OCI-LY7 (cell line): Measurements from ENCODE around the gene HEYL.

ENCODE experiments used
- CTCF ChIP-seq: fragments of 200-600 bp; sonication (generic); conservative IDR thresholded peaks from 2 replicates; pipeline ENCODE4 v1.5.1; 2014; ENCODE audit warnings: mild to moderate bottlenecking, antibody characterized with exemption, low read length, moderate library complexity, mixed read lengths
- EZH2phosphoT487 ChIP-seq: fragments of 200-600 bp; sonication (generic); IDR thresholded peaks from 2 replicates; pipeline ENCODE4 v1.6.1; 2018; ENCODE audit warnings: low read depth, borderline replicate concordance, mild to moderate bottlenecking, mixed run types, antibody characterized with exemption, low read length, moderate library complexity, mixed read lengths

- TF ChIP-seq CTCF (no peak), EZH2phosphoT487 (no peak)
Observed at GRCh38 chr1:39659538-39659937, 20.1 kb upstream of the HEYL start.
